Neural cell (in vitro differentiated cells): ENCODE results near the gene PIP5K1B.

Source experiments
- RAD21 ChIP-seq: fragments of 450-650 bp; conservative IDR thresholded peaks from 2 replicates; pipeline ENCODE4 v1.6.1; 2014; ENCODE audit warnings: antibody characterized with exemption, mild to moderate bottlenecking, moderate library complexity
- TF ChIP-seq, protein P1 (sequence below): fragments of 450-650 bp; IDR thresholded peaks from 2 replicates; pipeline ENCODE4 v1.5.1; 2014; ENCODE audit warnings: antibody characterized with exemption, mild to moderate bottlenecking, moderate library complexity; ENCODE audit not compliant: poor library complexity, severe bottlenecking

DNA sequence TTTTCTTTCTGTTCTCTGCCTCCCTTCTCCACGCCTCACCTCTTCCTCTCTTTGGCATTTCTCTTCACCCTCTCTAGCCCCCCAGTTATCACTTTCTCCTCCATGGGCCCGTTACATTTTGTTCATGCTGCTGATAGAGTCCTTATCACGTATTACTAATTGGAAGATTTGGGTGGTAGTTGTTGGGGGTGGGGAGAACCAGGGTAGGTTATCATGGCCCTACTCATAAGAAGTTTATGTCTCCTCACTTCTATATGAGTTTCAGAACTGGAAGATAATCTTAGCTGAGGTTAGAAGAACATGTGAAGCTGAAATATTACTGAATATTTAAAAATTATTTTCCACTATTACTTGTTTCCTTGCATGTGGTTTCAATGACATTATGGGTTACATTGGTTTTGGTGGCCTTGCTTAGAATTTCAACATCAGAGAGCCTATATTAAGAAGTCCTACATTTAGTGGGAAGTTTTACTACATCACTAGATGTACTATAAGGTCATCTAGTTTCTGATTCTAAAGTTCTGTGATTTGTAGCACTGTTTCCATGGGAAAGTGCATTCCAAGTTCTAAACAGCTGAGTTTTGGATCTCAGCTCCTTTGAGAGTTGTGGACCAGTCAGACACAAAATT is 36.8 kb downstream of the PIP5K1B start:
- TF ChIP-seq, protein P1, sequence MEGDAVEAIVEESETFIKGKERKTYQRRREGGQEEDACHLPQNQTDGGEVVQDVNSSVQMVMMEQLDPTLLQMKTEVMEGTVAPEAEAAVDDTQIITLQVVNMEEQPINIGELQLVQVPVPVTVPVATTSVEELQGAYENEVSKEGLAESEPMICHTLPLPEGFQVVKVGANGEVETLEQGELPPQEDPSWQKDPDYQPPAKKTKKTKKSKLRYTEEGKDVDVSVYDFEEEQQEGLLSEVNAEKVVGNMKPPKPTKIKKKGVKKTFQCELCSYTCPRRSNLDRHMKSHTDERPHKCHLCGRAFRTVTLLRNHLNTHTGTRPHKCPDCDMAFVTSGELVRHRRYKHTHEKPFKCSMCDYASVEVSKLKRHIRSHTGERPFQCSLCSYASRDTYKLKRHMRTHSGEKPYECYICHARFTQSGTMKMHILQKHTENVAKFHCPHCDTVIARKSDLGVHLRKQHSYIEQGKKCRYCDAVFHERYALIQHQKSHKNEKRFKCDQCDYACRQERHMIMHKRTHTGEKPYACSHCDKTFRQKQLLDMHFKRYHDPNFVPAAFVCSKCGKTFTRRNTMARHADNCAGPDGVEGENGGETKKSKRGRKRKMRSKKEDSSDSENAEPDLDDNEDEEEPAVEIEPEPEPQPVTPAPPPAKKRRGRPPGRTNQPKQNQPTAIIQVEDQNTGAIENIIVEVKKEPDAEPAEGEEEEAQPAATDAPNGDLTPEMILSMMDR, result no peak
- TF ChIP-seq RAD21, result no peak
